HepG2 (cell line): ENCODE results near the gene HYAL2. TPM values are rescaled to one million over a fixed set of nuclear protein-coding genes. Genes with fewer than 3 reads are reported as not detected.

Experiments
- ATAC-seq: fragments of 200-7000 bp; cut with Tn5 transposase; 3 replicates; pipeline ENCODE4 v1.9.1; 2020; ENCODE audit warnings: mild to moderate bottlenecking, moderate library complexity
- BruUV-seq: library from RNA; stranded (reverse); fragments of 400-500 nt; replicated peaks from 2 replicates; lab custom pipeline; 2021; lab: Mats Ljungman, UMichigan
- CTCF ChIA-PET: fragments of 300-600 bp; formaldehyde crosslinking; extraction: SDS; loops from one replicate; lab custom pipeline; 2021; ENCODE audit warnings: low total read pairs, inconsistent platforms, low intra/inter-chr PET ratio; lab: Yijun Ruan, JAX
- POLR2A ChIA-PET: fragments of 350-600 bp; sonication (Branson Sonifier 250); formaldehyde crosslinking; loops from one replicate; lab custom pipeline; 2020; ENCODE audit warnings: antibody characterized with exemption, inconsistent platforms; lab: Yijun Ruan, JAX
- DNase-seq: peaks from one replicate; pipeline ENCODE4 v3.0.0-alpha.2; 2015; ENCODE audit warnings: low spot score
- FAIRE-seq: peaks from 3 replicates; lab custom pipeline; 2011; peaks lifted over from hg19 to GRCh38; lab: Jason Lieb, UNC
- H2AFZ ChIP-seq: one replicate; pipeline ENCODE4 v1.6.1; 2011; ENCODE audit warnings: low read length, inconsistent platforms
- H3K27ac ChIP-seq: fragments of 300-600 bp; 3 replicates; pipeline ENCODE4 v1.8.0; 2011; ENCODE audit warnings: mixed run types, mild to moderate bottlenecking, mixed read lengths, low read length, inconsistent platforms; ENCODE audit not compliant: insufficient read depth; ENCODE audit errors: extremely low read length
- H3K27me3 ChIP-seq, 2 experiments: fragments of 200-600 bp in 1 of 2; 2 replicates in 1 of 2; 3 replicates in 1 of 2; pipeline versions ENCODE4 v1.6.0 to v1.8.0; 2011; ENCODE audit warnings: low read length in 2 of 2, mild to moderate bottlenecking in 2 of 2, moderate library complexity in 2 of 2, inconsistent platforms in 1 of 2; ENCODE audit not compliant: insufficient read depth in 2 of 2, control insufficient read depth in 1 of 2
- H3K36me3 ChIP-seq, 2 experiments: fragments of 200-600 bp in 1 of 2; replicated peaks in 1 of 2; 2 replicates in 1 of 2; 3 replicates in 1 of 2; pipeline versions ENCODE4 v1.5.1 to v1.8.0; 2011; ENCODE audit warnings: low read length in 2 of 2, inconsistent platforms in 1 of 2; ENCODE audit not compliant: insufficient read depth in 2 of 2, control insufficient read depth in 1 of 2
- H3K4me1 ChIP-seq: 2 replicates; pipeline ENCODE4 v1.5.1; 2012; ENCODE audit warnings: low read length, inconsistent platforms; ENCODE audit not compliant: insufficient read depth
- H3K4me2 ChIP-seq: 2 replicates; pipeline ENCODE4 v1.6.0; 2011; ENCODE audit warnings: low read depth, low read length, inconsistent platforms
- H3K4me3 ChIP-seq, 3 experiments: fragments of 200-600 bp in 1 of 3; sonication (generic), shearing (Covaris generic) in 1 of 3; replicated peaks in 1 of 3; 2 replicates each; pipeline ENCODE4 v1.5.1; 2011 to 2016; ENCODE audit warnings: low read length in 3 of 3, inconsistent platforms in 2 of 3, low read depth in 2 of 3, mild to moderate bottlenecking in 2 of 3, control low read depth in 1 of 3, mixed read lengths in 1 of 3; ENCODE audit not compliant: insufficient read depth in 1 of 3
- H3K79me2 ChIP-seq: one replicate; pipeline ENCODE4 v1.6.1; 2011; ENCODE audit warnings: low read length, inconsistent platforms; ENCODE audit not compliant: insufficient read depth
- H3K9ac ChIP-seq: 2 replicates; pipeline ENCODE4 v1.6.0; 2011; ENCODE audit warnings: mild to moderate bottlenecking, low read depth, low read length, inconsistent platforms; ENCODE audit not compliant: insufficient read depth
- H3K9me3 ChIP-seq: 2 replicates; pipeline ENCODE4 v1.5.1; 2012; ENCODE audit warnings: mild to moderate bottlenecking, low read length
- H4K20me1 ChIP-seq: 2 replicates; pipeline ENCODE4 v1.6.0; 2011; ENCODE audit warnings: inconsistent platforms, mild to moderate bottlenecking, low read length, moderate library complexity; ENCODE audit not compliant: insufficient read depth
- ARHGAP35 ChIP-seq: sonication (generic); formaldehyde crosslinking; IDR thresholded peaks from 2 replicates; pipeline ENCODE4 v1.9.0; 2022; ENCODE audit warnings: mild to moderate bottlenecking, inconsistent platforms, moderate library complexity, missing genetic modification reagents, borderline replicate concordance
- DNMT1 ChIP-seq: sonication (generic); formaldehyde crosslinking; IDR thresholded peaks from 2 replicates; pipeline ENCODE4 v1.5.1; 2020; ENCODE audit warnings: mild to moderate bottlenecking, missing genetic modification reagents
- FOXJ3 ChIP-seq: sonication (generic); formaldehyde crosslinking; IDR thresholded peaks from 2 replicates; pipeline ENCODE4 v1.4.0; 2020; ENCODE audit warnings: missing genetic modification reagents, mild to moderate bottlenecking, borderline replicate concordance
- HOXA9 ChIP-seq: sonication (generic); formaldehyde crosslinking; IDR thresholded peaks from 2 replicates; pipeline ENCODE4 v1.8.1; 2022; ENCODE audit warnings: missing genetic modification reagents, mild to moderate bottlenecking, moderate library complexity, borderline replicate concordance
- MBNL3 ChIP-seq: fragments of 250-450 bp; sonication (Bioruptor Pico); conservative IDR thresholded peaks from 2 replicates; pipeline ENCODE4 v1.8.0; 2022; ENCODE audit warnings: mild to moderate bottlenecking, inconsistent platforms
- MEIS2 ChIP-seq: sonication (generic); formaldehyde crosslinking; IDR thresholded peaks from 2 replicates; pipeline ENCODE4 v1.9.0; 2021; ENCODE audit warnings: mild to moderate bottlenecking, missing genetic modification reagents
- NR2F6 ChIP-seq, 2 experiments: IDR thresholded peaks; 2 replicates each; pipeline ENCODE4 v1.6.1; 2016; ENCODE audit warnings: antibody characterized with exemption in 1 of 2, mild to moderate bottlenecking in 1 of 2
- PCBP2 ChIP-seq: fragments of 200-400 bp; formaldehyde crosslinking; optimal IDR thresholded peaks from 2 replicates; pipeline ENCODE3; 2018; ENCODE audit warnings: low read length, low read depth; ENCODE audit not compliant: poor library complexity, severe bottlenecking
- YEATS2 ChIP-seq: sonication (generic); formaldehyde crosslinking; IDR thresholded peaks from 2 replicates; pipeline ENCODE4 v1.4.0; 2020; ENCODE audit warnings: missing genetic modification reagents, borderline replicate concordance
- ZBTB7A ChIP-seq: sonication (generic); formaldehyde crosslinking; IDR thresholded peaks from 2 replicates; pipeline ENCODE4 v1.8.0; 2022; ENCODE audit warnings: mild to moderate bottlenecking, missing genetic modification reagents
- ZFP62 ChIP-seq: sonication (generic); formaldehyde crosslinking; IDR thresholded peaks from 2 replicates; pipeline ENCODE4 v1.4.0; 2020; ENCODE audit warnings: missing genetic modification reagents
- ZNF264 ChIP-seq: sonication (generic); formaldehyde crosslinking; IDR thresholded peaks from 2 replicates; pipeline ENCODE4 v1.4.0; 2020; ENCODE audit warnings: missing genetic modification reagents
- ZNF709 ChIP-seq: sonication (generic); formaldehyde crosslinking; IDR thresholded peaks from 2 replicates; pipeline ENCODE4 v1.5.0; 2020; ENCODE audit warnings: mild to moderate bottlenecking, missing genetic modification reagents
- WGBS: methylation state at CpG from one replicate; pipeline ENCODE4 v1.1.6; 2017; ENCODE audit warnings: low lambda C conversion rate; 5-methylcytosine and 5-hydroxymethylcytosine counted together
- in situ Hi-C: cut with HindIII; loops from 2 replicates; pipeline ENCODE4 v1.10.0; 2017; ENCODE audit warnings: low pct_unique_long_range_greater_than_20kb; ENCODE audit not compliant: extremely low pct_ligation_motif_present
- intact Hi-C: fragments of 100-400 bp; cut with micrococcal nuclease; formaldehyde crosslinking; loops from one replicate; pipeline ENCODE4 v1.10.0; 2022; ENCODE audit not compliant: unreplicated experiment
- polyA plus RNA-seq, 8 experiments: library from polyadenylated mRNA; depleted of rRNA in 3 of 8; stranded (reverse) in 7 of 8; unstranded in 1 of 8; fragments of >200 nt; fragmentation: Illumina TruSeq in 4 of 8; extraction: Trizol in 4 of 8; gene quantifications; 2 replicates each; pipeline versions ENCODE4 v1.2.1 to v1.2.3, GENCODE V29; 2011 to 2016; ENCODE audit warnings: low read depth in 4 of 8, missing spikeins in 1 of 8, mixed read lengths in 1 of 8; ENCODE audit not compliant: insufficient read depth in 1 of 8
- total RNA-seq, 5 experiments: library from RNA; depleted of rRNA; stranded (reverse); fragments of >200 nt; fragmentation: Illumina TruSeq; extraction: Trizol; gene quantifications; 2 replicates each; pipeline ENCODE4 v1.2.3, GENCODE V29; 2016; ENCODE audit warnings: low read depth in 1 of 5
- TF ChIP-seq, protein P1 (sequence below): sonication (generic); formaldehyde crosslinking; IDR thresholded peaks from 2 replicates; pipeline ENCODE4 v1.8.1; 2023; ENCODE audit warnings: missing genetic modification reagents, mild to moderate bottlenecking, borderline replicate concordance
- TF ChIP-seq, protein P2 (sequence below): sonication (generic); formaldehyde crosslinking; IDR thresholded peaks from 2 replicates; pipeline ENCODE4 v1.5.0; 2020; ENCODE audit warnings: mild to moderate bottlenecking, low read depth, missing genetic modification reagents, borderline replicate concordance
- TF ChIP-seq, protein P3 (sequence below): sonication (generic); formaldehyde crosslinking; IDR thresholded peaks from 2 replicates; pipeline ENCODE4 v1.4.0; 2020; ENCODE audit warnings: low read depth, mild to moderate bottlenecking, missing genetic modification reagents
- TF ChIP-seq, protein P4 (sequence below): IDR thresholded peaks from 2 replicates; pipeline ENCODE4 v1.6.1; 2012; ENCODE audit warnings: low read length, improper control_type of control experiment
- TF ChIP-seq, protein P5 (sequence below): sonication (generic); formaldehyde crosslinking; conservative IDR thresholded peaks from 2 replicates; pipeline ENCODE4 v1.8.0; 2022; ENCODE audit warnings: low read depth, missing genetic modification reagents

Gene HYAL2
- total and polyA plus RNA-seq, 2 of the 13 experiments (the other 11 are each of a cell fraction or from before 2014, with no cell fraction given): 76.2 to 102 TPM

DNA sequence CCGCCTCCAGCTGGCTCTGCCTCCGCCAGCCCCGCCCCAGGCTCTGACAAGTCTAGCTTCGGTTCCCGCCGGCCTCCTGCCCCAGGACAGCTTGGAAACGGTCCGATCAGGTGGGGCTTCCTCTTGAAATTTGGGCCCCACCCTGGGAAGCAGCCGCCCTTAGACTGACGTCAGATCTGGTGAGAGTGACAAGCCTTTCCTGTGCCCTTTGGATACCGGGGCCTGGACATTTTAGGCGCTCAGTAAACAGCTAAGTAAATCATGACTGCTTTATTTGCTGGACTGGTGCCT is 23.0 kb downstream of the HYAL2 start:
- ChIA-PET POLR2A (interaction anchor here (0.5 to 7.9 kb wide), 23 partner anchors 8 to 104 kb away, joined by 3 to 222 read pairs (median 7); partner anchors contain the start of genes CYB561D2, GNAI2, HYAL2 and LSMEM2), CTCF (interaction anchor here (1.5 kb wide), 1 partner anchor 22 kb away, joined by 3 read pairs; no protein-coding TSS in a partner anchor)
- H3K27me3 ChIP-seq: no peaks in the 10 kb centered on the region; a peak in 1 of 5 replicates
- H4K20me1 ChIP-seq: peaks cover 11% of the 10 kb centered on the region
- ATAC-seq (peak; percentile 55), FAIRE-seq (peak; percentile 90), DNase-seq (peak; percentile 97)
- H3K9ac ChIP-seq: peak overlapping the region; percentile 63
- in situ Hi-C loops: no loop called here
- H2AFZ ChIP-seq: no peak overlapping the region
- peaks cover 56% of the 10 kb centered on the region for H3K4me1 ChIP-seq
- peak overlapping the region; percentile 87 for H3K27ac ChIP-seq
- intact Hi-C loops: loop anchor here (1.0 kb wide), 1 partner anchor 22 kb away; no protein-coding TSS in a partner anchor
- WGBS: 0% methylated on average over 1 of the region's 12 CpGs
- peak overlapping the region; percentile 48 to 53 (median 50) for H3K4me3 ChIP-seq
- BruUV-seq: no TSS peak
- no peaks in the 10 kb centered on the region for H3K9me3 ChIP-seq
- peak overlapping the region; percentile 86 for H3K4me2 ChIP-seq
- peaks cover 1 to 3% of the 10 kb centered on the region in 2 experiments; a peak in 2 of 5 replicates for H3K36me3 ChIP-seq
- peaks cover 36% of the 10 kb centered on the region for H3K79me2 ChIP-seq
- TF ChIP-seq YEATS2 (CRISPR knock-in tag): no peak
- no peak for TF ChIP-seq PCBP2
- TF ChIP-seq, protein P1, sequence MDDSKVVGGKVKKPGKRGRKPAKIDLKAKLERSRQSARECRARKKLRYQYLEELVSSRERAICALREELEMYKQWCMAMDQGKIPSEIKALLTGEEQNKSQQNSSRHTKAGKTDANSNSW (CRISPR knock-in tag): no peak
- no peak for TF ChIP-seq ARHGAP35 (CRISPR knock-in tag)
- TF ChIP-seq DNMT1 (CRISPR knock-in tag): no peak
- no peak for TF ChIP-seq FOXJ3 (CRISPR knock-in tag)
- TF ChIP-seq NR2F6 (IDR thresholded peaks at IDR 0.05): no peak
- no peak for TF ChIP-seq NR2F6 (CRISPR knock-in tag; IDR thresholded peaks at IDR 0.05)
- TF ChIP-seq, protein P2, sequence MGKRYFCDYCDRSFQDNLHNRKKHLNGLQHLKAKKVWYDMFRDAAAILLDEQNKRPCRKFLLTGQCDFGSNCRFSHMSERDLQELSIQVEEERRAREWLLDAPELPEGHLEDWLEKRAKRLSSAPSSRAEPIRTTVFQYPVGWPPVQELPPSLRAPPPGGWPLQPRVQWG: no peak
- TF ChIP-seq ZBTB7A (CRISPR knock-in tag): no peak
- no peak for TF ChIP-seq ZNF264 (CRISPR knock-in tag)
- peak; percentile 30; the same call in 1 of the 2 replicates for TF ChIP-seq ZFP62 (CRISPR knock-in tag)
- no peak for TF ChIP-seq HOXA9 (CRISPR knock-in tag)
- TF ChIP-seq, protein P3, sequence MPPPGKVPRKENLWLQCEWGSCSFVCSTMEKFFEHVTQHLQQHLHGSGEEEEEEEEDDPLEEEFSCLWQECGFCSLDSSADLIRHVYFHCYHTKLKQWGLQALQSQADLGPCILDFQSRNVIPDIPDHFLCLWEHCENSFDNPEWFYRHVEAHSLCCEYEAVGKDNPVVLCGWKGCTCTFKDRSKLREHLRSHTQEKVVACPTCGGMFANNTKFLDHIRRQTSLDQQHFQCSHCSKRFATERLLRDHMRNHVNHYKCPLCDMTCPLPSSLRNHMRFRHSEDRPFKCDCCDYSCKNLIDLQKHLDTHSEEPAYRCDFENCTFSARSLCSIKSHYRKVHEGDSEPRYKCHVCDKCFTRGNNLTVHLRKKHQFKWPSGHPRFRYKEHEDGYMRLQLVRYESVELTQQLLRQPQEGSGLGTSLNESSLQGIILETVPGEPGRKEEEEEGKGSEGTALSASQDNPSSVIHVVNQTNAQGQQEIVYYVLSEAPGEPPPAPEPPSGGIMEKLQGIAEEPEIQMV: no peak
- peak; percentile 42 for TF ChIP-seq ZNF709 (CRISPR knock-in tag)
- TF ChIP-seq, protein P4, sequence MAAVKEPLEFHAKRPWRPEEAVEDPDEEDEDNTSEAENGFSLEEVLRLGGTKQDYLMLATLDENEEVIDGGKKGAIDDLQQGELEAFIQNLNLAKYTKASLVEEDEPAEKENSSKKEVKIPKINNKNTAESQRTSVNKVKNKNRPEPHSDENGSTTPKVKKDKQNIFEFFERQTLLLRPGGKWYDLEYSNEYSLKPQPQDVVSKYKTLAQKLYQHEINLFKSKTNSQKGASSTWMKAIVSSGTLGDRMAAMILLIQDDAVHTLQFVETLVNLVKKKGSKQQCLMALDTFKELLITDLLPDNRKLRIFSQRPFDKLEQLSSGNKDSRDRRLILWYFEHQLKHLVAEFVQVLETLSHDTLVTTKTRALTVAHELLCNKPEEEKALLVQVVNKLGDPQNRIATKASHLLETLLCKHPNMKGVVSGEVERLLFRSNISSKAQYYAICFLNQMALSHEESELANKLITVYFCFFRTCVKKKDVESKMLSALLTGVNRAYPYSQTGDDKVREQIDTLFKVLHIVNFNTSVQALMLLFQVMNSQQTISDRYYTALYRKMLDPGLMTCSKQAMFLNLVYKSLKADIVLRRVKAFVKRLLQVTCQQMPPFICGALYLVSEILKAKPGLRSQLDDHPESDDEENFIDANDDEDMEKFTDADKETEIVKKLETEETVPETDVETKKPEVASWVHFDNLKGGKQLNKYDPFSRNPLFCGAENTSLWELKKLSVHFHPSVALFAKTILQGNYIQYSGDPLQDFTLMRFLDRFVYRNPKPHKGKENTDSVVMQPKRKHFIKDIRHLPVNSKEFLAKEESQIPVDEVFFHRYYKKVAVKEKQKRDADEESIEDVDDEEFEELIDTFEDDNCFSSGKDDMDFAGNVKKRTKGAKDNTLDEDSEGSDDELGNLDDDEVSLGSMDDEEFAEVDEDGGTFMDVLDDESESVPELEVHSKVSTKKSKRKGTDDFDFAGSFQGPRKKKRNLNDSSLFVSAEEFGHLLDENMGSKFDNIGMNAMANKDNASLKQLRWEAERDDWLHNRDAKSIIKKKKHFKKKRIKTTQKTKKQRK: no peak
- TF ChIP-seq MEIS2 (CRISPR knock-in tag): no peak
- TF ChIP-seq MBNL3: no peak
- TF ChIP-seq, protein P5, sequence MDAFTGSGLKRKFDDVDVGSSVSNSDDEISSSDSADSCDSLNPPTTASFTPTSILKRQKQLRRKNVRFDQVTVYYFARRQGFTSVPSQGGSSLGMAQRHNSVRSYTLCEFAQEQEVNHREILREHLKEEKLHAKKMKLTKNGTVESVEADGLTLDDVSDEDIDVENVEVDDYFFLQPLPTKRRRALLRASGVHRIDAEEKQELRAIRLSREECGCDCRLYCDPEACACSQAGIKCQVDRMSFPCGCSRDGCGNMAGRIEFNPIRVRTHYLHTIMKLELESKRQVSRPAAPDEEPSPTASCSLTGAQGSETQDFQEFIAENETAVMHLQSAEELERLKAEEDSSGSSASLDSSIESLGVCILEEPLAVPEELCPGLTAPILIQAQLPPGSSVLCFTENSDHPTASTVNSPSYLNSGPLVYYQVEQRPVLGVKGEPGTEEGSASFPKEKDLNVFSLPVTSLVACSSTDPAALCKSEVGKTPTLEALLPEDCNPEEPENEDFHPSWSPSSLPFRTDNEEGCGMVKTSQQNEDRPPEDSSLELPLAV: no peak
